A172 (cell line): ENCODE data around the gene ARF4. TPM values are rescaled to one million over a fixed set of nuclear protein-coding genes. Genes with fewer than 3 reads are reported as not detected.

Experiments
- DNase-seq: peaks from one replicate; pipeline ENCODE4 v3.0.0-alpha.2; 2015; ENCODE audit warnings: low spot score
- total RNA-seq: library from RNA; depleted of rRNA; stranded (reverse); fragments of >200 nt; shearing (Covaris generic); gene quantifications from 2 replicates; pipeline ENCODE4 v1.2.3, GENCODE V29; 2014

The ARF4 gene
- total RNA-seq, 1 experiment from 2014 or later, result 197 TPM

- peak; percentile 27 for DNase-seq
Observed at GRCh38 chr3:57582474-57583168, 14.5 kb downstream of the ARF4 start.

GRCh38 chr3:57577801-57578200 is 19.3 kb downstream of the ARF4 start:
- DNase-seq, result no peak

- DNase-seq, result no peak
Observed at GRCh38 chr3:57575966-57576626, 21.0 kb downstream of the ARF4 start.

- DNase-seq, result no peak
Observed at GRCh38 chr3:57572096-57572495, 25.0 kb downstream of the ARF4 start.

GRCh38 chr3:57570878-57571277 is 26.3 kb downstream of the ARF4 start:
- DNase-seq, result no peak

DNA sequence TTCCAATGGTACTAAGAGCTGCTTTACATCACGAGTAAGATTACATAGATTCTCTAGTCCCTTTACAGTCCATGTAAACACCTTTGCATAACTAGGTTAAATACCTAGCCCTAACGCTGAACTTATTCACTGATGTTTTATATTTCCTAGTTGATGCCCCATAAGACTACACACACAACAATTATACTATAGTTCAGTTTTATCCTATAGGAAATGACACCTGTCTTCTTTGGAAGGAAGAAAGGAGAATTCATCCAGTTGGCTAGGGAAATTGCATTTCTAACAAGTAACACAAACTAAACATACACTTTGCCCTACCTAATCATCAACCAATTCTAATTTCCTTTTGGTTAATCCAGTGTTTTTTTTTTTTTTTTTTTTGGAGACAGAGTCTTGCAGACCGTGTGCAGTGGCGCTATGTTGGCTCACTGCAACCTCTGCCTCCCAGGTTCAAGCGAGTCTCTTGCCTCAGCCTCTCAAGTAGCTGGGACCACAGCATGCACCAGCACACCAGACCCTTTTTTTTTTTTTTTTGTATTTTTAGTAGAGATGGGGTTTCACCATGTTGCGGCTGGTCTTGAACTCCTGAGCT is 27.2 kb downstream of the ARF4 start:
- DNase-seq, result no peak

DNA sequence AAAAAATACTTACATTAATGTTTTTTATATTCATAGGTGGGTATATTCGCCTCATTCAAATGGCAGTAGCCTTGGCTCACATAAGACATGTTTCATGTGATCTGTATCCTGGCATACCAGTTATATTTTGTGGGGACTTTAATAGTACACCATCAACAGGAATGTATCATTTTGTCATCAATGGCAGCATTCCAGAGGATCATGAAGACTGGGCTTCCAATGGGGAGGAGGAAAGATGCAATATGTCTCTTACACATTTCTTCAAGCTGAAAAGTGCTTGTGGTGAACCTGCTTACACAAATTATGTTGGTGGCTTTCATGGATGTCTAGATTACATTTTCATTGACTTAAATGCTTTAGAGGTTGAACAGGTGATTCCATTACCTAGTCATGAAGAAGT is 37.6 kb downstream of the ARF4 start:
- DNase-seq, result no peak

- peak; percentile 2 for DNase-seq
Observed at GRCh38 chr3:57557085-57557537, 40.0 kb downstream of the ARF4 start.

DNA sequence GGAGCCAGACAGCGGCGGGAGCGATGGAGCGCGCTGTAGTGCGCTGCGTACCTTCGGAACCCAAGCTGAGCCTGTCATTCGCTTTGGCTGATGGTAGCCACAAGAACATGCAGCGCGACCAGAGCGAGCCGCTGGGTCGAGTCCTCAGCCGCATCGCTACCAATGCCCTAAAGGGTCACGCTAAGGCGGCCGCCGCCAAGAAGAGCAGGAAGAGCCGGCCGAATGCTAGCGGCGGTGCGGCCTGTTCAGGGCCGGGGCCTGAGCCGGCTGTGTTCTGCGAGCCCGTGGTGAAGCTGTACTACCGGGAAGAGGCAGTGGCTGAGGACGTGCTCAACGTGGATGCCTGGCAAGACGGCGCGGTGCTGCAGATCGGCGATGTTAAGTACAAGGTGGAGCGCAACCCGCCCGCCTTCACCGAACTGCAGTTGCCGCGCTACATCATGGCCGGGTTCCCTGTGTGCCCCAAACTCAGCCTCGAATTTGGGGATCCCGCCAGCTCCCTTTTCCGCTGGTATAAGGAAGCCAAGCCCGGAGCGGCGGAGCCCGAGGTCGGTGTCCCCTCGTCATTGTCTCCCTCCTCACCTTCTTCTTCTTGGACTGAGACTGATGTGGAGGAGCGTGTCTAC is 40.6 kb downstream of the ARF4 start:
- DNase-seq, result no peak

DNA sequence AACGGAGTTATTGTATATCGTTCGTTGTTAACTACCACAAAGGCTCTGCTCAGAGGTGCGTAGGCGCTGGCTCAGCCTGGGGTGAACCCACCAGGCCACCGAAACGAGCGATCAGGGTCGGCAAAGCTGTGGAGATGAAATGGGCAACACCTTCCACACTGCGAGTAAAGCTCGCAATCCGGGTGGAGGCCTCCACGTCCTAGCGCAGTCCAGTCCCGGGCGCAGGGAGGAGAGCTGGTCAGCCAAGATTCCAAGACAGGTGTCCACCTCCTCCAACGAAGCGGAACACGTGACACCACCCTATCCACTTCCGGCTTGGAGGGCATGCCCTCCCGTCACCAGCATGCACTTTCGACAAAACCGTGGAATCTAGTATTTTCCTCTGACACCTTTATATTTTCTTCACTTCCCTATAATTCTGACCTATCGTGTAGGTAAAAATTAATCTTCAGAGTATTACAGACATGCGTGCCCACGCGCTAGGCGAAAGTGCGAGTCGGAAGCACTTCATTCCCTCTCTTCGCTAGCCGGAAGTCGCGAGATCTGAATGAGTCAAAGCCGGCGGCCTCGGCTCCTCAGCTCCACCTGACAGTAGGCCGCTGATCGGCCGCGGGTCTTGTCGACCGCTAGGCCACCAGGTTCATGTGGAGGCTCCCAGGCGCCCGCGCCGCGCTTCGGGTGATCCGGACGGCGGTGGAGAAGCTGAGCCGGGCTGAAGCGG is 41.2 kb downstream of the ARF4 start, which contains the start of gene PDE12:
TSS of gene PDE12 (plus strand) at position 537 of the 721 bp plus-strand sequence. CDS start at position 643, 106 bp downstream.
- DNase-seq, result peak; percentile 78

GRCh38 chr3:57555306-57555705 is 41.8 kb downstream of the ARF4 start:
- no peak for DNase-seq

- DNase-seq, result no peak
Observed at GRCh38 chr3:57546616-57547015, 50.5 kb downstream of the ARF4 start.

- no peak for DNase-seq
Observed at GRCh38 chr3:57545636-57546268, 51.4 kb downstream of the ARF4 start.

DNA sequence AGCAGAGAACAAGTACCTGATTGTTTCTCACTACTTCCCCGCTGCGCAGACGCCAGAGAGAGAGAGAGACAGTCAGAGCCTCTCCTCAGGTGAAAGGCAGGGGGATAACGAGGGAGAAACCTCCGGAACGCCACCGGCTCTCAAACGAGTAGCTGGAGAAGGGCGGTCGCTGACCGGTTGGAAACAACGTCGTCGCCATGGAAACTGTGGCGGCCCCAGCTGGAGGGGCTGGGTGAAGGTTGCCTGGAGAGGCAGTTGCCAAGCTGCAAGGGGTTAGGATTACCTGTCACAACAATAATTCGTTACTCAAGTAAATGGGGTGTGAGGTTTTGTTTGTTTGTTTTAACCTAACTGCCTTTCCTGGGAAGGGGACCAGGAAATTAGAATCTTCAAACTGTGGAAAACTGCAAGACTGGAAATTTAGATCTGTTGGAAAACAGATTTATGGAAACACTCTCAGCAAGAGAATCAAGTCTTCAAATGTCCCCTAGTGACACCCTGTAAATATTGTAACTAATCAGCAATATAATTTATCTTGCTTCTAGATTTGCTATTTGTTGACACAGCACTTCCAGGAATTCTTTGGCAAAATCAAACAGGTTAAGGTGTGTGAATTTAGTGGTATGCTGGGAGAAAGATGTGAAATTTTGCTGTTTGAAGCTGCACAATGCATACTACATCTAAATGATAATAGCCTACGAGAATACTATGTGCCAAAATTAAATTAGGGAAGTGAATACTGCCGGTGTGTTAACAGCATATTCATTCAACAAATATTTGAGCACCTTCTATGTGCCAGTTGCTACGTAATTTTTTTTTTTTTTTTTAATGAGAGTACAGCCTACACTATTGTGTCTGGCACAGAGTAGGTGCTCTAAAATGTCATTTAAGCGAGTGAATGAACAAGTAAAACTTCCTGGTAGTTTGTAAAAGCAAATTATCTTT is 52.7 kb downstream of the ARF4 start, which contains the start of gene DNAH12:
TSS of gene DNAH12 (minus strand) at position 164 of the 945 bp plus-strand sequence. CDS start 1,474 bp downstream, outside the sequence.
- no peak for DNase-seq

DNA sequence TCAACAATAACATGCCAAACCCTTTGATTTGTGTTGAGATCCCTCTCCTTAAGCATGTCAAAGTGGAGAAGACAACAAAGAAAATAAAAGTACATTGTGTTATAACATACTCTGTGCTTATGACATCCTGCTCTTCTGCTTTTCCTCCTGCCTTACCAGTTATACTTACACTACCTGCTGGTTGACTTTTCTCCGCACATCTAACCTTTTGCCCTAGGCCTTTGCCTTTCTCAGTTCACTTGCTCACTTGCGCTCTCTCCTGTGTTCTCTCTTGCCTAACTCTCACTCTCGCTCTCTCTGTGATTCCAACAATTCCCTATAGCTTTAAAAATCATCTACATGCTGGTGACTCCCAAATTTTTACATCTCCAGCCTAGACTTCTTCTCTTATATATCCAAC is 58.7 kb downstream of the ARF4 start:
- no peak for DNase-seq

- DNase-seq, result no peak
Observed at GRCh38 chr3:57530071-57530608, 67.0 kb downstream of the ARF4 start.
